PFSK-1 (cell line): ENCODE data around the gene KAT8.

Source experiments
- POLR2AphosphoS5 ChIP-seq: IDR thresholded peaks from 2 replicates; pipeline ENCODE4 v1.6.1; 2012; ENCODE audit warnings: low read depth, mild to moderate bottlenecking, control low read depth, low read length, moderate library complexity
- SIN3A ChIP-seq: IDR thresholded peaks from 2 replicates; pipeline ENCODE4 v1.6.1; 2012; ENCODE audit warnings: mild to moderate bottlenecking, low read length, moderate library complexity, borderline replicate concordance; ENCODE audit not compliant: insufficient read depth
- TF ChIP-seq, protein P1 (sequence below), 2 experiments: IDR thresholded peaks; 2 replicates each; pipeline versions ENCODE4 v1.6.1 to v1.8.0; 2011 to 2012; ENCODE audit warnings: low read depth in 2 of 2, low read length in 2 of 2, control low read depth in 1 of 2, inconsistent platforms in 1 of 2, mild to moderate bottlenecking in 1 of 2, moderate library complexity in 1 of 2; ENCODE audit not compliant: insufficient read depth in 1 of 2

DNA sequence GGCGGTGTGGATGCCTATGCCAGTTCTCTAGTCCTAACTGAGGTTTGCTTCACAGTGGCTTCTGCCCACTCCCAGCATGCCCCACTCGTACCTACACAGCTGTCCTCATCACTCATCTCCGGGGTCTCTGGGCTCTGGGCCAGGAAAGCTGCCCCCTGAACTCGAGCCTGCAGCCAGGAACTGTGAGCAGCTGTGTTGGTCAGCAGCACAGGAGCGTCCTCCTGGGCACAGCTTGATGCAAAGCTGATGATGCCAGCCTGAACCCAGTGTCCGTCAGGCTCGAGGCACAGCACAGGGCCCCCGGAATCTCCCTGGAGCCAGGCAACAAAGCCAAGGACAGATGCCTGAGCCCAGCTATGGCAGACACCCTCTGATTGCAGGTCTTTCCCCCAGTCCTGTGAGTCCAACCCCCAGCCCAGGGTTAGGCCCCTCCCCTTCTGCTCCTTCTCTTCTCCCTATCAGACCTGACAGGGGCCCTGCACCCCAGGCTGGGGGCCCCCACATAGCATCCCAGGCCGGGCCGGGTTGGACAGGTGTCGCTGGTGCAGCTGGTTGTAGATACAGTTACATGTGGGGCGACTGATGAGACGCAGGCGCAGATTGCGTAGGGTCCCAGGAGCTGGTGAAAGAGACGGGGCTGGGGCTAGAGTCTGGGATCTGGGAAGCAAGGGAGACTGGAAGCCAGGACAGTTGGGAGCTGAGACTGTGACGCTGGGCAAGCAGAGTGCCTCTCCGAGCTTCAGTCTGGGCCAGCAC lies 31.4 kb upstream of the KAT8 start:
- TF ChIP-seq POLR2AphosphoS5: no peak
- TF ChIP-seq SIN3A: no peak
- TF ChIP-seq, protein P1, sequence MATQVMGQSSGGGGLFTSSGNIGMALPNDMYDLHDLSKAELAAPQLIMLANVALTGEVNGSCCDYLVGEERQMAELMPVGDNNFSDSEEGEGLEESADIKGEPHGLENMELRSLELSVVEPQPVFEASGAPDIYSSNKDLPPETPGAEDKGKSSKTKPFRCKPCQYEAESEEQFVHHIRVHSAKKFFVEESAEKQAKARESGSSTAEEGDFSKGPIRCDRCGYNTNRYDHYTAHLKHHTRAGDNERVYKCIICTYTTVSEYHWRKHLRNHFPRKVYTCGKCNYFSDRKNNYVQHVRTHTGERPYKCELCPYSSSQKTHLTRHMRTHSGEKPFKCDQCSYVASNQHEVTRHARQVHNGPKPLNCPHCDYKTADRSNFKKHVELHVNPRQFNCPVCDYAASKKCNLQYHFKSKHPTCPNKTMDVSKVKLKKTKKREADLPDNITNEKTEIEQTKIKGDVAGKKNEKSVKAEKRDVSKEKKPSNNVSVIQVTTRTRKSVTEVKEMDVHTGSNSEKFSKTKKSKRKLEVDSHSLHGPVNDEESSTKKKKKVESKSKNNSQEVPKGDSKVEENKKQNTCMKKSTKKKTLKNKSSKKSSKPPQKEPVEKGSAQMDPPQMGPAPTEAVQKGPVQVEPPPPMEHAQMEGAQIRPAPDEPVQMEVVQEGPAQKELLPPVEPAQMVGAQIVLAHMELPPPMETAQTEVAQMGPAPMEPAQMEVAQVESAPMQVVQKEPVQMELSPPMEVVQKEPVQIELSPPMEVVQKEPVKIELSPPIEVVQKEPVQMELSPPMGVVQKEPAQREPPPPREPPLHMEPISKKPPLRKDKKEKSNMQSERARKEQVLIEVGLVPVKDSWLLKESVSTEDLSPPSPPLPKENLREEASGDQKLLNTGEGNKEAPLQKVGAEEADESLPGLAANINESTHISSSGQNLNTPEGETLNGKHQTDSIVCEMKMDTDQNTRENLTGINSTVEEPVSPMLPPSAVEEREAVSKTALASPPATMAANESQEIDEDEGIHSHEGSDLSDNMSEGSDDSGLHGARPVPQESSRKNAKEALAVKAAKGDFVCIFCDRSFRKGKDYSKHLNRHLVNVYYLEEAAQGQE (IDR thresholded peaks at IDR 0.05; ENCODE audit: insufficient read depth in 1 of 2, low read depth in 2 of 2, low read length in 2 of 2): no peak
